Endothelial cell of umbilical vein (primary cell): Measurements from ENCODE around the gene GYS2. TPM values are rescaled to one million over a fixed set of nuclear protein-coding genes. Genes with fewer than 3 reads are reported as not detected.

Experiments
- BruUV-seq: library from RNA; stranded (reverse); fragments of 400-500 nt; replicated peaks from 2 replicates; lab custom pipeline; 2021; lab: Mats Ljungman, UMichigan
- CTCF ChIA-PET: fragments of 300-600, 350-600 bp; sonication (Branson Sonifier 250); formaldehyde crosslinking; loops from one replicate; lab custom pipeline; 2021; ENCODE audit warnings: antibody characterized with exemption, inconsistent platforms; lab: Charles Lee
- POLR2A ChIA-PET: fragments of 300-600, 350-600 bp; sonication (Branson Sonifier 250); formaldehyde crosslinking; loops from one replicate; lab custom pipeline; 2021; ENCODE audit warnings: antibody characterized with exemption, inconsistent platforms; lab: Charles Lee
- DNase-seq: peaks from one replicate; pipeline ENCODE4 v3.0.0-alpha.2; 2011; ENCODE audit warnings: low read depth, low spot score
- FAIRE-seq: peaks from 2 replicates; lab custom pipeline; 2011; peaks lifted over from hg19 to GRCh38; lab: Jason Lieb, UNC
- H2AFZ ChIP-seq: 2 replicates; pipeline ENCODE4 v1.6.0; 2012; ENCODE audit warnings: low read depth, low read length, control low read depth, inconsistent platforms
- H3K27ac ChIP-seq: 2 replicates; pipeline ENCODE4 v1.5.1; 2011; ENCODE audit warnings: low read depth, mild to moderate bottlenecking, control low read depth, low read length, moderate library complexity; ENCODE audit not compliant: insufficient read depth
- H3K27me3 ChIP-seq, 2 experiments: 2 replicates each; pipeline versions ENCODE4 v1.6.0 to v1.6.1; 2011; ENCODE audit warnings: low read length in 2 of 2, mixed read lengths in 1 of 2; ENCODE audit not compliant: control insufficient read depth in 2 of 2, insufficient read depth in 2 of 2
- H3K36me3 ChIP-seq, 2 experiments: 2 replicates in 1 of 2; 3 replicates in 1 of 2; pipeline ENCODE4 v1.5.1; 2011; ENCODE audit warnings: low read length in 2 of 2, mild to moderate bottlenecking in 1 of 2, moderate library complexity in 1 of 2; ENCODE audit not compliant: control insufficient read depth in 2 of 2, insufficient read depth in 2 of 2; ENCODE audit errors: extremely low read depth in 1 of 2
- H3K4me1 ChIP-seq: 3 replicates; pipeline ENCODE4 v1.5.1; 2011; ENCODE audit warnings: mild to moderate bottlenecking, low read length; ENCODE audit not compliant: control insufficient read depth, insufficient read depth; ENCODE audit errors: extremely low read depth
- H3K4me2 ChIP-seq: 2 replicates; pipeline ENCODE4 v1.6.1; 2011; ENCODE audit warnings: low read length, control low read depth, mixed read lengths; ENCODE audit not compliant: insufficient read depth
- H3K4me3 ChIP-seq, 3 experiments: fragments of 200-600 bp in 1 of 3; sonication (generic), shearing (Covaris generic) in 1 of 3; replicated peaks in 1 of 3; 2 replicates each; pipeline ENCODE4 v1.5.1; 2011 to 2016; ENCODE audit warnings: control low read depth in 3 of 3, low read length in 3 of 3, mild to moderate bottlenecking in 2 of 3, inconsistent platforms in 1 of 3, low read depth in 1 of 3, moderate library complexity in 1 of 3; ENCODE audit not compliant: insufficient read depth in 1 of 3
- H3K79me2 ChIP-seq: 2 replicates; pipeline ENCODE4 v1.6.0; 2012; ENCODE audit warnings: low read length, inconsistent platforms; ENCODE audit not compliant: control insufficient read depth, insufficient read depth
- H3K9ac ChIP-seq: replicated peaks from 2 replicates; pipeline ENCODE3; 2011; ENCODE audit warnings: low read length, control low read depth; ENCODE audit not compliant: insufficient read depth; ENCODE audit errors: extremely low read depth
- H3K9me1 ChIP-seq: replicated peaks from 3 replicates; pipeline ENCODE4 v1.6.0; 2011; ENCODE audit warnings: mild to moderate bottlenecking, low read length; ENCODE audit not compliant: control insufficient read depth, insufficient read depth; ENCODE audit errors: extremely low read depth
- H3K9me3 ChIP-seq: replicated peaks from 2 replicates; pipeline ENCODE4 v1.5.1; 2012; ENCODE audit warnings: low read length, inconsistent platforms; ENCODE audit not compliant: control insufficient read depth, insufficient read depth
- H4K20me1 ChIP-seq: replicated peaks from 2 replicates; pipeline ENCODE3; 2011; ENCODE audit warnings: mild to moderate bottlenecking, low read length; ENCODE audit not compliant: control insufficient read depth, insufficient read depth; ENCODE audit errors: extremely low read depth
- CTCF ChIP-seq, 2 donors: IDR thresholded peaks; 1 replicate in 1 of 2; 2 replicates in 1 of 2; pipeline ENCODE4 v1.5.1; 2011; ENCODE audit warnings: low read length in 2 of 2, mild to moderate bottlenecking in 2 of 2, moderate library complexity in 2 of 2, control low read depth in 1 of 2, inconsistent platforms in 1 of 2, low read depth in 1 of 2; ENCODE audit not compliant: insufficient read depth in 1 of 2; ENCODE audit errors: extremely low read depth in 1 of 2
- EZH2 ChIP-seq: IDR thresholded peaks from 2 replicates; pipeline ENCODE4 v1.6.1; 2012; ENCODE audit warnings: borderline replicate concordance, low read depth, mild to moderate bottlenecking, moderate library complexity, low read length, inconsistent platforms; ENCODE audit not compliant: severe bottlenecking
- FOS ChIP-seq: IDR thresholded peaks from 2 replicates; pipeline ENCODE4 v1.6.1; 2011; ENCODE audit warnings: mild to moderate bottlenecking, low read length, moderate library complexity, borderline replicate concordance; ENCODE audit not compliant: insufficient read depth
- GATA2 ChIP-seq: IDR thresholded peaks from 2 replicates; pipeline ENCODE4 v1.7.0; 2011; ENCODE audit warnings: low read depth, mild to moderate bottlenecking, moderate library complexity, mixed read lengths, low read length; ENCODE audit not compliant: insufficient read length, insufficient read depth
- JUN ChIP-seq: IDR thresholded peaks from 2 replicates; pipeline ENCODE4 v1.6.1; 2011; ENCODE audit warnings: borderline replicate concordance, low read depth; ENCODE audit not compliant: insufficient read length, insufficient read depth
- MAX ChIP-seq: IDR thresholded peaks from 2 replicates; pipeline ENCODE4 v1.6.1; 2011; ENCODE audit not compliant: insufficient read depth, insufficient read length
- MYC ChIP-seq: IDR thresholded peaks from one replicate; pipeline ENCODE4 v1.6.1; 2011; ENCODE audit warnings: mild to moderate bottlenecking, low read depth, low read length
- POLR2A ChIP-seq: IDR thresholded peaks from 2 replicates; pipeline ENCODE4 v1.6.1; 2012; ENCODE audit warnings: low read depth, mild to moderate bottlenecking, control low read depth, low read length
- POLR2AphosphoS5 ChIP-seq: IDR thresholded peaks from 2 replicates; pipeline ENCODE4 v1.6.1; 2012; ENCODE audit warnings: low read depth, mild to moderate bottlenecking, control low read depth, low read length, moderate library complexity; ENCODE audit not compliant: insufficient read depth
- dilution Hi-C: fragments of 300-500 bp; cut with MboI; formaldehyde crosslinking; loops from one replicate; pipeline ENCODE4 v1.15.0; 2019; ENCODE audit warnings: low sequenced_read_pairs; ENCODE audit not compliant: extremely low pct_ligation_motif_present
- intact Hi-C: fragments of 100-400 bp; cut with micrococcal nuclease; formaldehyde crosslinking; loops from one replicate; pipeline ENCODE4 v1.10.0; 2022
- polyA plus RNA-seq, 4 experiments: library from polyadenylated mRNA; depleted of rRNA in 3 of 4; stranded (reverse) in 3 of 4; unstranded in 1 of 4; fragments of >200 nt; gene quantifications; 2 replicates each; pipeline versions ENCODE4 v1.2.1 to v1.2.3, GENCODE V29; 2011 to 2012; ENCODE audit warnings: missing spikeins in 1 of 4
- total RNA-seq: library from RNA; stranded (reverse); gene quantifications from 2 replicates; pipeline ENCODE4 v1.2.3, GENCODE V29; 2021

GYS2 gene
- total and polyA plus RNA-seq, 2 donors (not counting 3 experiments of a cell fraction or from before 2014, with no cell fraction given) = 0.04 TPM; not detected in 1

- CTCF ChIA-PET = interaction anchor here (0.8 to 1.2 kb wide), 2 partner anchors 15 to 66 kb away, joined by 4 read pairs; no protein-coding TSS in a partner anchor
- Histone ChIP-seq H3K4me1 (peaks cover 22% of the 10 kb centered on the region), H4K20me1 (no peaks in the 10 kb centered on the region), H3K9me3 (no peaks in the 10 kb centered on the region), H3K27me3 (no peaks in the 10 kb centered on the region), H3K9me1 (no peaks in the 10 kb centered on the region), H3K27ac (no peak overlapping the region), H3K9ac (no peak overlapping the region), H2AFZ (no peak overlapping the region), H3K36me3 (no peaks in the 10 kb centered on the region), H3K4me2 (no peak overlapping the region), H3K4me3 (no peak overlapping the region), H3K79me2 (no peaks in the 10 kb centered on the region)
- TF ChIP-seq MYC (no peak), CTCF (IDR thresholded peaks at IDR 0.05; ENCODE audit: extremely low read depth in 1 of 2, insufficient read depth in 1 of 2, low read depth in 1 of 2, low read length in 2 of 2) (peak in 1 of 2 donors; percentile 2), FOS (no peak), EZH2 (no peak), POLR2A (no peak), JUN (no peak)
- intact Hi-C loops = no loop called here
- no peak for FAIRE-seq
- dilution Hi-C loops = no loop called here
- POLR2A ChIA-PET = no interaction called here
- BruUV-seq = no TSS peak
- no peak for DNase-seq
Observed at GRCh38 chr12:21613931-21614330, 9.3 kb upstream of the GYS2 start.

GRCh38 chr12:21608196-21608595 lies 3.5 kb upstream of the GYS2 start:
- H3K9ac ChIP-seq = no peak overlapping the region
- no peaks in the 10 kb centered on the region for H3K27me3 ChIP-seq
- ChIA-PET CTCF (interaction anchor here (0.6 to 1.5 kb wide), 8 partner anchors 16 to 410 kb away, joined by 3 to 14 read pairs (median 3); partner anchors contain the start of gene LDHB), POLR2A (no interaction called here)
- H3K9me1 ChIP-seq = no peaks in the 10 kb centered on the region
- dilution Hi-C loops (no loop called here), intact Hi-C loops (loop anchor here (1.0 kb wide), 1 partner anchor 72 kb away; no protein-coding TSS in a partner anchor)
- no peaks in the 10 kb centered on the region for H3K36me3 ChIP-seq
- no peak overlapping the region for H3K4me3 ChIP-seq
- peaks cover 3% of the 10 kb centered on the region for H3K4me1 ChIP-seq
- FAIRE-seq (peak; percentile 55), DNase-seq (peak; percentile 50)
- no peaks in the 10 kb centered on the region for H3K9me3 ChIP-seq
- H4K20me1 ChIP-seq = no peaks in the 10 kb centered on the region
- H3K79me2 ChIP-seq = no peaks in the 10 kb centered on the region
- peak overlapping the region; percentile 12 for H3K4me2 ChIP-seq
- peak overlapping the region; percentile 11 for H2AFZ ChIP-seq
- no peak overlapping the region for H3K27ac ChIP-seq
- BruUV-seq = no TSS peak
- TF ChIP-seq POLR2A (no peak), FOS (no peak), CTCF (IDR thresholded peaks at IDR 0.05; ENCODE audit: extremely low read depth in 1 of 2, insufficient read depth in 1 of 2, low read depth in 1 of 2, low read length in 2 of 2) (no peak), POLR2AphosphoS5 (no peak), EZH2 (no peak), MYC (no peak), JUN (no peak), GATA2 (no peak), MAX (no peak)
